Breast epithelium (tissue), 4 donors: ENCODE data around the gene RASA3. TPM values are rescaled to one million over a fixed set of nuclear protein-coding genes. Genes with fewer than 3 reads are reported as not detected.

Experiments used
- DNase-seq, 2 donors: peaks; one replicate each; pipeline ENCODE4 v3.0.0-alpha.2; 2019; ENCODE audit warnings: low spot score in 2 of 2
- H3K27ac ChIP-seq, 2 donors: fragments of 200-600 bp; sonication (generic) in 1 of 2; one replicate each; pipeline ENCODE4 v1.5.1; 2016 to 2019; ENCODE audit warnings: mild to moderate bottlenecking in 1 of 2
- H3K27me3 ChIP-seq, 2 donors: fragments of 200-600 bp; sonication (generic) in 1 of 2; one replicate each; pipeline versions ENCODE4 v1.5.1 to v1.6.0; 2017 to 2019; ENCODE audit warnings: control low read depth in 1 of 2, mild to moderate bottlenecking in 1 of 2
- H3K36me3 ChIP-seq: fragments of 200-600 bp; one replicate; pipeline ENCODE4 v1.5.1; 2019
- H3K4me1 ChIP-seq, 2 donors: fragments of 200-600 bp; sonication (generic); one replicate each; pipeline ENCODE4 v1.5.1; 2016 to 2019; ENCODE audit warnings: control low read depth in 1 of 2
- H3K4me3 ChIP-seq, 3 donors: fragments of 200-600 bp; sonication (generic); 1 replicate in 2 of 3; 2 replicates in 1 of 3; pipeline ENCODE4 v1.5.1; 2016 to 2019; ENCODE audit warnings: mild to moderate bottlenecking in 3 of 3, moderate library complexity in 2 of 3
- H3K9me3 ChIP-seq, 2 donors: fragments of 200-600 bp; sonication (generic) in 1 of 2; one replicate each; pipeline ENCODE4 v1.5.1; 2016 to 2019; ENCODE audit warnings: control low read depth in 1 of 2
- POLR2A ChIP-seq: fragments of 450-650 bp; IDR thresholded peaks from one replicate; pipeline ENCODE4 v1.6.1; 2016; ENCODE audit warnings: antibody characterized with exemption, mild to moderate bottlenecking, moderate library complexity
- POLR2AphosphoS5 ChIP-seq, 3 donors: sonication (generic); formaldehyde crosslinking; IDR thresholded peaks; one replicate each; pipeline ENCODE4 v1.6.1; 2017; ENCODE audit warnings: antibody characterized with exemption in 3 of 3
- intact Hi-C: fragments of 100-400 bp; cut with DNase I; formaldehyde crosslinking; loops from one replicate; pipeline ENCODE4 v1.15.1; 2023; ENCODE audit warnings: low total_unique reads
- total RNA-seq, 3 donors: library from RNA; depleted of rRNA; stranded (reverse); fragments of >200 nt; gene quantifications; one replicate each; pipeline ENCODE4 v1.1.0, GENCODE V29; 2016
- TF ChIP-seq, protein P1 (sequence below), 3 donors: fragments of 450-650 bp; IDR thresholded peaks; one replicate each; pipeline ENCODE4 v1.5.1; 2016 to 2017; ENCODE audit warnings: antibody characterized with exemption in 3 of 3, mild to moderate bottlenecking in 3 of 3, moderate library complexity in 3 of 3

RASA3 gene
- total RNA-seq, 3 donors from 2014 or later = 14.2 to 54.9 (median 31.5) TPM

DNA sequence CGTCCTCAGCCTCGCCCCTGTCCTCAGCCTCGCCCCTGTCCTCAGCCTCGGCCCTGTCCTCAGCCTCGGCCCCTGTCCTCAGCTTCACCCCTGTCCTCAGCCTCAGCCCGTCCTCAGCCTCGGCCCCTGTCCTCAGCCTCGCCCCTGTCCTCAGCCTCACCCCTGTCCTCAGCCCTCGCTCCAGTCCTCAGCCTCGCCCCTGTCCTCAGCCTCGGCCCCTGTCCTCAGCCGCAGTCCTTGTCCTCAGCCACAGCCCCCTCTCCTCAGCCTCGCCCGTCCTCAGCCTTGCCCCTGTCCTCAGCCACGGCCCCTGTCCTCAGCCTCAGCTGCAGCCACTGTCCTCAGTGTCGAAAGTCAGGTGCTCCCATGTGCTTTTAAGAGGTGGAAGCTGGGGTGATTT, 169.0 kb downstream of the RASA3 start:
- Histone ChIP-seq H3K27me3 (no peaks in the 10 kb centered on the region), H3K27ac (no peak overlapping the region), H3K9me3 (no peaks in the 10 kb centered on the region), H3K4me3 (no peak overlapping the region), H3K4me1 (no peaks in the 10 kb centered on the region), H3K36me3 (no peaks in the 10 kb centered on the region)
- no peak for DNase-seq
- intact Hi-C loops = no loop called here
- TF ChIP-seq POLR2A (no peak), POLR2AphosphoS5 (IDR thresholded peaks at IDR 0.05) (no peak)
- TF ChIP-seq, protein P1, sequence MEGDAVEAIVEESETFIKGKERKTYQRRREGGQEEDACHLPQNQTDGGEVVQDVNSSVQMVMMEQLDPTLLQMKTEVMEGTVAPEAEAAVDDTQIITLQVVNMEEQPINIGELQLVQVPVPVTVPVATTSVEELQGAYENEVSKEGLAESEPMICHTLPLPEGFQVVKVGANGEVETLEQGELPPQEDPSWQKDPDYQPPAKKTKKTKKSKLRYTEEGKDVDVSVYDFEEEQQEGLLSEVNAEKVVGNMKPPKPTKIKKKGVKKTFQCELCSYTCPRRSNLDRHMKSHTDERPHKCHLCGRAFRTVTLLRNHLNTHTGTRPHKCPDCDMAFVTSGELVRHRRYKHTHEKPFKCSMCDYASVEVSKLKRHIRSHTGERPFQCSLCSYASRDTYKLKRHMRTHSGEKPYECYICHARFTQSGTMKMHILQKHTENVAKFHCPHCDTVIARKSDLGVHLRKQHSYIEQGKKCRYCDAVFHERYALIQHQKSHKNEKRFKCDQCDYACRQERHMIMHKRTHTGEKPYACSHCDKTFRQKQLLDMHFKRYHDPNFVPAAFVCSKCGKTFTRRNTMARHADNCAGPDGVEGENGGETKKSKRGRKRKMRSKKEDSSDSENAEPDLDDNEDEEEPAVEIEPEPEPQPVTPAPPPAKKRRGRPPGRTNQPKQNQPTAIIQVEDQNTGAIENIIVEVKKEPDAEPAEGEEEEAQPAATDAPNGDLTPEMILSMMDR (IDR thresholded peaks at IDR 0.05) = no peak

DNA sequence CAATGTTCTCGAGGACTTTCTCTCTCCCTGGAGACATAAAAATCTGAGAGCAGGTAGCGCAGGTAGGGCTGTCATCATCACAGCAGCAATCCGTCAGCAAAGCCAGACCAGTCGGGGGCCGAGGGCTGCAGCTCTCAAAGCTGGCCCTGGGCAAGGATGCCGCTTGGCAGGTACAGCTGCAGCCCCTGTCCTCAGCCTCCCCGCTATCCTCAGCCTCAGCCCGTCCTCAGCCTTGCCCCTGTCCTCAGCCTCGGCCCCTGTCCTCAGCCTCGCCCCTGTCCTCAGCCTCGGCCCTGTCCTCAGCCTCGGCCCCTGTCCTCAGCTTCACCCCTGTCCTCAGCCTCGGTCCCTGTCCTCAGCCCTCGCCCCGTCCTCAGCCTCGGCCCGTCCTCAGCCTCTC, 169.4 kb downstream of the RASA3 start:
- no peak for TF ChIP-seq POLR2AphosphoS5 (IDR thresholded peaks at IDR 0.05)
- TF ChIP-seq, protein P1 (IDR thresholded peaks at IDR 0.05) = no peak
- no peak for TF ChIP-seq POLR2A
- DNase-seq = no peak
- Histone ChIP-seq H3K36me3 (no peaks in the 10 kb centered on the region), H3K27me3 (no peaks in the 10 kb centered on the region), H3K9me3 (no peaks in the 10 kb centered on the region), H3K27ac (no peak overlapping the region), H3K4me3 (no peak overlapping the region), H3K4me1 (no peaks in the 10 kb centered on the region)
- intact Hi-C loops = no loop called here

DNA sequence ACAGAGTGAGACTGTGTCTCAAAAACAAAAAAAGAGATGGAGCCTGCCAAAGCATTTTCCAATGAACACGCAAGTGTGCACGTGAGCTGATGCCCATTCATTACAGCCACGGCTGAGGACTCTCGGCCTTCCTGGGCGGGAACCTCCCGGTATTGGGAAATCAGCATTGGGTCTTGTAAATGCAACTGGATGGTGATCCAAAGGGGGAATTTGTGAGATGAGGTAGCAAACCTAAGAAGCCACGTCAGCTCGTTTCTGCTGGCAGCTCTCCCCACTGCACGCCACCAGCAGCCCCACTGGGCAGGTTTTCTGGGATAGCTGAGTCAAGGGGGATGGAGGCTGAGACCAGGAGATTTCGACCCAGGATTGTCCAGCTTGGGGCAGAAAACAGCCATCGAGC, 170.0 kb downstream of the RASA3 start:
- no peak for DNase-seq
- no peak overlapping the region for H3K27ac ChIP-seq
- H3K4me3 ChIP-seq = no peak overlapping the region
- TF ChIP-seq, protein P1 (IDR thresholded peaks at IDR 0.05) = no peak
- TF ChIP-seq POLR2AphosphoS5 (IDR thresholded peaks at IDR 0.05) = no peak
- no peak for TF ChIP-seq POLR2A
- H3K9me3 ChIP-seq = no peaks in the 10 kb centered on the region
- no peaks in the 10 kb centered on the region for H3K4me1 ChIP-seq
- intact Hi-C loops = no loop called here
- H3K36me3 ChIP-seq = no peaks in the 10 kb centered on the region
- no peaks in the 10 kb centered on the region for H3K27me3 ChIP-seq

- intact Hi-C loops = no loop called here
- Histone ChIP-seq H3K9me3 (no peaks in the 10 kb centered on the region), H3K4me3 (no peak overlapping the region), H3K27ac (no peak overlapping the region), H3K4me1 (no peaks in the 10 kb centered on the region), H3K27me3 (no peaks in the 10 kb centered on the region), H3K36me3 (no peaks in the 10 kb centered on the region)
- TF ChIP-seq, protein P1 (IDR thresholded peaks at IDR 0.05) = no peak
- no peak for TF ChIP-seq POLR2A
- TF ChIP-seq POLR2AphosphoS5 (IDR thresholded peaks at IDR 0.05) = no peak
- DNase-seq = no peak
Observed at GRCh38 chr13:113960276-113960948, 172.0 kb downstream of the RASA3 start.

DNA sequence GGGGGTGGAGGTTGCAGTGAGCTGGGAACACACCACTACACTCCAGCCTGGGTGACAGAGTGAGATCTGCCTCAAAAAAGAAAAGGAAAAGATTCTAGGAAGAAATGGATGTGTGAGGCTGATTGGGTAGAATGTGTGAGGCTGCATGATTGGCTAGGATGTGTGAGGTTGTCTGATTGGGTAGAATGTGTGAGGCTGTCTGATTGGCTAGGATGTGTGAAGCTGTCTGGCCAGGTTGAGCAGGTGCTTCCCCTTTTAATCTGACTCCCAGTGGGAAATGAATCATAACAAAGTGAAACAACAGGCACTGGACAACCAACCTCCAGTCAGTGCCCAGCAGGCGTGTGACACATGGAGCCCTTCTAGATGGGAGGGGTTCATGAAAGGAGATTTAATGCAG, 173.2 kb downstream of the RASA3 start:
- no peak overlapping the region for H3K4me3 ChIP-seq
- H3K27ac ChIP-seq = no peak overlapping the region
- no peak for DNase-seq

More for the DNA sequence above, 173.2 kb downstream of the RASA3 start:
- intact Hi-C loops = loop anchor here (5.0 kb wide), 1 partner anchor 268 kb away; no protein-coding TSS in a partner anchor
- Histone ChIP-seq H3K27me3 (no peaks in the 10 kb centered on the region), H3K9me3 (no peaks in the 10 kb centered on the region), H3K36me3 (no peaks in the 10 kb centered on the region), H3K4me1 (no peaks in the 10 kb centered on the region)
- TF ChIP-seq POLR2AphosphoS5 (IDR thresholded peaks at IDR 0.05) (no peak), POLR2A (no peak)
- TF ChIP-seq, protein P1 (IDR thresholded peaks at IDR 0.05) = no peak
